ENCODE measurements around the gene SPAG5.

- TF ChIP-seq EZH2 (IDR thresholded peaks at IDR 0.05; ENCODE audit: insufficient read depth, poor library complexity, severe bottlenecking): no peak
- TF ChIP-seq EZH2phosphoT487 (IDR thresholded peaks at IDR 0.05; ENCODE audit: insufficient read depth, low read depth): no peak
Observed at GRCh38 chr17:28646039-28646754, 47.4 kb upstream of the SPAG5 start.
